Measurements from ENCODE around the gene ZGRF1. TPM values are rescaled to one million over a fixed set of nuclear protein-coding genes. Genes with fewer than 3 reads are reported as not detected.
A peak's percentile ranks its signal among the peaks of the same experiment; 100 is the strongest.

Gene ZGRF1
- total and polyA plus RNA-seq, 10 of the 15 experiments (the other 5 are each of a cell fraction or from before 2014, with no cell fraction given) = 8.5 to 32.1 (median 20.1) TPM

GRCh38 chr4:112604589-112604988, 32.1 kb downstream of the ZGRF1 start:
- RAD21 ChIA-PET (ENCODE audit: unreplicated experiment) = interaction anchor here (1.0 to 2.5 kb wide), 7 partner anchors 21 to 503 kb away, joined by 3 to 20 read pairs (median 4); no protein-coding TSS in a partner anchor
- no peak overlapping the region for H3K4me3 ChIP-seq
- ATAC-seq (peak; percentile 92), DNase-seq (ENCODE audit: low read depth, low spot score) (peak; percentile 3), FAIRE-seq (peak; percentile 75)
- H4K20me1 ChIP-seq (ENCODE audit: control insufficient read depth, insufficient read depth) = no peaks in the 10 kb centered on the region
- no peaks in the 10 kb centered on the region for H3K9me3 ChIP-seq (replicated peaks; ENCODE audit: control insufficient read depth, insufficient read depth, low read length)
- TF ChIP-seq RAD21 (IDR thresholded peaks at IDR 0.05; ENCODE audit: insufficient read depth, low read depth, low read length) (peak; percentile 79), PAX8 (IDR thresholded peaks at IDR 0.05) (no peak), EED (IDR thresholded peaks at IDR 0.05; ENCODE audit: low read depth) (no peak), ZNF24 (IDR thresholded peaks at IDR 0.05) (no peak), BCLAF1 (IDR thresholded peaks at IDR 0.05) (no peak), CTCF (IDR thresholded peaks at IDR 0.05 in 2 of 3, conservative IDR thresholded peaks at IDR 0.05 in 1 of 3; ENCODE audit: control insufficient read depth in 2 of 3, extremely low read depth in 1 of 3, insufficient read depth in 1 of 3, low read depth in 3 of 3, low read length in 3 of 3) (peak; percentile 56 to 73 (median 65)), SMC3 (IDR thresholded peaks at IDR 0.05; ENCODE audit: borderline replicate concordance, low read length) (peak; percentile 79; the same call in 1 of the 2 replicates), MAX (IDR thresholded peaks at IDR 0.05; ENCODE audit: low read depth, low read length) (no peak), SPI1 (IDR thresholded peaks at IDR 0.05; ENCODE audit: borderline replicate concordance, insufficient read depth, low read depth, low read length) (no peak), RFX5 (IDR thresholded peaks at IDR 0.05; ENCODE audit: low read depth, low read length) (no peak), IKZF2 (IDR thresholded peaks at IDR 0.05) (no peak)
- CTCF ChIA-PET = interaction anchor here (0.7 to 5.3 kb wide), 17 partner anchors 11 to 505 kb away, joined by 3 to 54 read pairs (median 5); no protein-coding TSS in a partner anchor
- POLR2A ChIA-PET = interaction anchor here (0.5 kb wide), 1 partner anchor 14 kb away, joined by 4 read pairs; no protein-coding TSS in a partner anchor
- H3K4me2 ChIP-seq (ENCODE audit: control insufficient read depth, insufficient read depth) = no peak overlapping the region
- no peak overlapping the region for H3K9ac ChIP-seq (ENCODE audit: control insufficient read depth, insufficient read depth, low read length)
- no peaks in the 10 kb centered on the region for H3K79me2 ChIP-seq (ENCODE audit: control insufficient read depth, insufficient read depth, low read length)
- intact Hi-C loops (cut with micrococcal nuclease; ENCODE audit: unreplicated experiment) (loop anchor here (1.0 to 2.0 kb wide), 3 partner anchors 81 to 506 kb away; no protein-coding TSS in a partner anchor), in situ Hi-C loops (cut with MboI) (no loop called here)
- SMC1A ChIA-PET (ENCODE audit: uncharacterized antibody, unreplicated experiment) = interaction anchor here (0.7 to 2.7 kb wide), 9 partner anchors 19 to 507 kb away, joined by 3 to 19 read pairs (median 5); partner anchors contain the start of gene NEUROG2
- no TSS peak for BruUV-seq (replicated peaks)
- no peaks in the 10 kb centered on the region for H3K4me1 ChIP-seq (ENCODE audit: control insufficient read depth, insufficient read depth, low read length)
- no peak overlapping the region for H3K27ac ChIP-seq (ENCODE audit: control insufficient read depth, insufficient read depth)
- no peaks in the 10 kb centered on the region for H3K27me3 ChIP-seq (replicated peaks in 1 of 2; ENCODE audit: control insufficient read depth in 2 of 2, insufficient read depth in 2 of 2, low read length in 1 of 2)
- H3K36me3 ChIP-seq (ENCODE audit: control insufficient read depth in 2 of 2, insufficient read depth in 2 of 2, low read length in 1 of 2) = no peaks in the 10 kb centered on the region; a peak in 1 of 4 replicates
- peak overlapping the region; percentile 7; the same call in 1 of the 2 replicates for H2AFZ ChIP-seq (ENCODE audit: control insufficient read depth, low read depth, low read length)

Measured in GM12878 (cell line).